Activated CD4-positive, alpha-beta memory T cell treated with anti-CD3 and anti-CD28 coated beads, Interleukin-2, amount 10 ng/mL, durations not matched to agents 7 days and 5 days (primary cell): Measurements from ENCODE around the gene KRTAP6-1. TPM values are rescaled to one million over a fixed set of nuclear protein-coding genes. Genes with fewer than 3 reads are reported as not detected.

Experiments
- CTCF ChIA-PET: fragments of 350-600 bp; sonication (Branson Sonifier 250); formaldehyde crosslinking; loops from one replicate; lab custom pipeline; 2021; ENCODE audit warnings: antibody characterized with exemption, inconsistent platforms; lab: Charles Lee
- POLR2A ChIA-PET: fragments of 350-600 bp; sonication (Branson Sonifier 250); formaldehyde crosslinking; loops from one replicate; lab custom pipeline; 2021; ENCODE audit warnings: antibody characterized with exemption; lab: Charles Lee
- DNase-seq: peaks from one replicate; pipeline ENCODE4 v3.0.0-alpha.2; 2020
- H3K27ac Mint-ChIP-seq: one replicate; pipeline ENCODE4 v1.8.0; 2021; ENCODE audit warnings: mild to moderate bottlenecking, mixed read lengths
- H3K27me3 Mint-ChIP-seq: one replicate; pipeline ENCODE4 v1.8.0; 2021; ENCODE audit warnings: mixed read lengths
- H3K36me3 Mint-ChIP-seq: one replicate; pipeline ENCODE4 v1.8.0; 2021; ENCODE audit warnings: low read depth, mixed read lengths
- H3K4me1 Mint-ChIP-seq: one replicate; pipeline ENCODE4 v1.8.0; 2021; ENCODE audit warnings: mixed read lengths
- H3K4me3 Mint-ChIP-seq: one replicate; pipeline ENCODE4 v1.8.0; 2021; ENCODE audit warnings: mild to moderate bottlenecking, mixed read lengths
- H3K9me3 Mint-ChIP-seq: one replicate; pipeline ENCODE4 v1.8.0; 2021; ENCODE audit warnings: mixed read lengths
- total RNA-seq, 2 experiments: library from RNA; stranded (reverse); gene quantifications; one replicate each; pipeline ENCODE4 v1.2.3, GENCODE V29; 2021

KRTAP6-1 gene, protein sequence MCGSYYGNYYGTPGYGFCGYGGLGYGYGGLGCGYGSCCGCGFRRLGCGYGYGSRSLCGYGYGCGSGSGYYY
- not detected for total RNA-seq

GRCh38 chr21:30613836-30614235 lies at the start of gene KRTAP6-1:
Gene KRTAP6-1 (minus strand): TSS chr21:30613930. CDS start chr21:30613904, 26 bp downstream.
- DNase-seq = no peak
- CTCF ChIA-PET = no interaction called here
- Mint-ChIP-seq H3K27ac (no peak within 1 kb of the TSS), H3K4me3 (no peak within 1 kb of the TSS), H3K36me3 (no peaks in the 10 kb centered on the region), H3K27me3 (no peaks in the 10 kb centered on the region), H3K4me1 (no peaks in the 10 kb centered on the region), H3K9me3 (peaks cover 1% of the 10 kb centered on the region)
- POLR2A ChIA-PET = no interaction called here

DNA sequence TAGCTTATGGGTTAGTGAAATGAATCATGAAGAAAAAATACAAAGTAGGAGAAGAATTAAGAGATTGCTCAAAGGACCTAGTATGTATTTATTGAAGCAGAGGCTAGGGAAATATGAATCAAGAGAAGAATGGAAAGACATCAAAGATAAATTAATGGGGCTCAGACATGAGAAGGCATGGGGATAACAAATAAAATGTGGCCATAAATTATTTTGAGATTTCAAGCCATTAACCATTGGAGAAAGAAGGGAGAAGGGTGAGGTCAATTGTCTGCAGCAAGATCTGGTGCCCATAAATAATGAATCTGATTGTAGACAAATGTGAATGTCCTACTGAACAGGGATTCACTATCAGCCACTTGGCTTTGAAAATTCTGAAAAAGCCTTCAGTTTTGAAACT lies 39.2 kb upstream of the KRTAP6-1 start:
- POLR2A ChIA-PET = no interaction called here
- H3K27ac Mint-ChIP-seq = no peak overlapping the region

DNA sequence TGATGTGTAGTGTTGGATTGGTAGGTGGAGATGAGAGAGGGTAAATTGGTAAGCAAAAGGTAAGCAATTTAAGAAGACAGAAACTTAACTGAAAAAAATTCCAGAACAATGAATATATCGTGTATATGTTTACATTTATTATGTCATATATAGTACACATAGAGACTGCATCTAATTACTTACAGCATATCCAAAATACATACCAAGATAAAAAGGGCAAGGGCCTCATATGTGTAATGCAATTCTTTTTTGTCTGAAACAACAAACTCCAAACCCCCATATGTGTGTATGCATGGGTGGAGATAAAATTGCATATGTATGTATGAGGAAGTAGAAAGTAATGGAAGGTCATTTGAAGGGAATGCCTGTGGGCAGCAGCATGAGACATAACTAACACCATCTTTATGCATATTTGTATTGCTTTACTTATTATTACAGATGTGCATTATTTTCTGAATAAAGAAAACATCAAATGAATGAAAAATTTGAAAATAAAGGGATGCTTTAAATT lies 33.2 kb upstream of the KRTAP6-1 start:
- ChIA-PET POLR2A (no interaction called here), CTCF (no interaction called here)
- Mint-ChIP-seq H3K27me3 (peaks cover 2% of the 10 kb centered on the region), H3K4me3 (no peak overlapping the region), H3K4me1 (no peaks in the 10 kb centered on the region), H3K27ac (no peak overlapping the region), H3K9me3 (no peaks in the 10 kb centered on the region), H3K36me3 (no peaks in the 10 kb centered on the region)
- no peak for DNase-seq

More for the DNA sequence above, 39.2 kb upstream of the KRTAP6-1 start:
- CTCF ChIA-PET = no interaction called here
- DNase-seq = no peak
- no peaks in the 10 kb centered on the region for H3K9me3 Mint-ChIP-seq
- H3K4me3 Mint-ChIP-seq = no peak overlapping the region
- H3K4me1 Mint-ChIP-seq = no peaks in the 10 kb centered on the region
- peaks cover 4% of the 10 kb centered on the region for H3K27me3 Mint-ChIP-seq
- H3K36me3 Mint-ChIP-seq = no peaks in the 10 kb centered on the region

DNA sequence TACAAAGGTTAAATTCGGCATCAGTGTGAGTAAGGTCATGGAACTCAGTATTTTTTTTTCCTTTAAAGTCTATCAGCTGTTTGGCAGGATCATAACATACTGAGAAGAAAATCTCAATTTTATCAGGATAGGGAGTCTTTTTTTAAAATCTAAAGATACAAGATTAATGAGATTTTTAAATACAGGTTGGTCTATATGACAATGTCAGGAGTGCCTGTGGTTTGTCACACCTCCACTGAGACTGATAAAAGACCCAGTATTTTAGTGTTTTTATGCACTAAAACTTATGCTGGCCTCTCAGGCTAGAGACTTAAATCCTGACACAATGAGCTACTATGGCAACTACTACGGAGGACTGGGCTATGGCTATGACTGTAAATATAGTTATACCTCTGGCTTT lies 28.8 kb upstream of the KRTAP6-1 start, which contains the start of gene KRTAP20-3:
Gene KRTAP20-3, plus strand, starts transcription at position 301 of the 400 bp plus-strand sequence.
- Mint-ChIP-seq H3K36me3 (no peaks in the 10 kb centered on the region), H3K9me3 (no peaks in the 10 kb centered on the region), H3K27ac (no peak within 1 kb of the TSS), H3K27me3 (no peaks in the 10 kb centered on the region), H3K4me1 (no peaks in the 10 kb centered on the region), H3K4me3 (no peak within 1 kb of the TSS)
- DNase-seq = no peak
- ChIA-PET POLR2A (no interaction called here), CTCF (no interaction called here)

DNA sequence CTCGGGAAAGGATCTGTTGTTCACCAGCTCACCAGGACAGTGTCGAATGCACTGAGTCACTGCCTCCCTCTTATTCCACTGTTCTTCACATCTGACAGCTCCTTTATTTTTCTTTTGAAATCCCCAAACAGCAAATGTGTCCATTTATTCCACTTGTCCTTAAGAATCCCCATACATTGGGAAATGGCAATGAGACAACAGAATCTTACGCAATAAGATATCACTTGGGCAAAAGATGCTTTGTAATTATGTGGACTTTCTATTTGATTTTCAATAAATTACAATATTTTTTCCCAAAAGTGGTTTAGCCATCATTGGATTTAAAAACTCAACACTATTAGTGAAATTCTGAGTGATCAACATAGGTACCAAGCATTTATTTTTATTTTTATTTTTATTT lies 25.0 kb upstream of the KRTAP6-1 start:
- H3K27me3 Mint-ChIP-seq = no peaks in the 10 kb centered on the region
- no peak for DNase-seq
- no peak overlapping the region for H3K4me3 Mint-ChIP-seq
- no peak overlapping the region for H3K27ac Mint-ChIP-seq
- no peaks in the 10 kb centered on the region for H3K9me3 Mint-ChIP-seq
- no peaks in the 10 kb centered on the region for H3K4me1 Mint-ChIP-seq
- ChIA-PET CTCF (no interaction called here), POLR2A (no interaction called here)
- H3K36me3 Mint-ChIP-seq = no peaks in the 10 kb centered on the region

- Mint-ChIP-seq H3K9me3 (no peaks in the 10 kb centered on the region), H3K27me3 (no peaks in the 10 kb centered on the region), H3K4me1 (no peaks in the 10 kb centered on the region), H3K4me3 (no peak within 1 kb of the TSS), H3K27ac (no peak within 1 kb of the TSS), H3K36me3 (no peaks in the 10 kb centered on the region)
- CTCF ChIA-PET = no interaction called here
- POLR2A ChIA-PET = no interaction called here
- no peak for DNase-seq
Measured at GRCh38 chr21:30634906-30635305, 21.2 kb upstream of the KRTAP6-1 start, which contains the start of gene KRTAP20-2. Gene KRTAP20-2 (plus strand): TSS chr21:30635206. CDS start chr21:30635264, 58 bp downstream.

GRCh38 chr21:30629200-30629599 lies 15.5 kb upstream of the KRTAP6-1 start:
- no peaks in the 10 kb centered on the region for H3K4me1 Mint-ChIP-seq
- ChIA-PET POLR2A (no interaction called here), CTCF (no interaction called here)
- H3K4me3 Mint-ChIP-seq = no peak overlapping the region
- H3K27ac Mint-ChIP-seq = no peak overlapping the region
- peaks cover 2% of the 10 kb centered on the region for H3K9me3 Mint-ChIP-seq
- DNase-seq = no peak
- H3K27me3 Mint-ChIP-seq = no peaks in the 10 kb centered on the region
- H3K36me3 Mint-ChIP-seq = no peaks in the 10 kb centered on the region

DNA sequence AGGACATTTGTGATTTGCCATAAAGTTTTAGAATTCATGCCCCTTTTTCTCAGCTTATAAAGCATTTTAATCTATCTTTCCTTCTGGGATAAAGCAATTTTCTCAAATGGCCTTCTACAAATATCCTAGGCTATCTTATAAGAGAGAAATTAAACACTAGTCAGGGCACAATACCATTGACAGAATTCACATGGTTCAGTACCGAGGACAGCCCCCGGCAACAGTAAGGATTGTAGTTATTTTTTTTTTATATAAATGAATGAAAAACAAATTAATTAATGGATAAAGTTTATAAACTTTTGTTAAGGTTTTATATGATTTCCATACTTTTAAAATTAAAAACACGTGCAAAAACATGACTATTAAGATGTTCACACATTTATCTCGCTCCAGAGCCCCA lies 14.4 kb upstream of the KRTAP6-1 start:
- no peaks in the 10 kb centered on the region for H3K36me3 Mint-ChIP-seq
- H3K4me3 Mint-ChIP-seq = no peak overlapping the region
- ChIA-PET CTCF (no interaction called here), POLR2A (no interaction called here)
- no peak overlapping the region for H3K27ac Mint-ChIP-seq
- peaks cover 2% of the 10 kb centered on the region for H3K9me3 Mint-ChIP-seq
- H3K27me3 Mint-ChIP-seq = no peaks in the 10 kb centered on the region
- DNase-seq = no peak
- no peaks in the 10 kb centered on the region for H3K4me1 Mint-ChIP-seq

DNA sequence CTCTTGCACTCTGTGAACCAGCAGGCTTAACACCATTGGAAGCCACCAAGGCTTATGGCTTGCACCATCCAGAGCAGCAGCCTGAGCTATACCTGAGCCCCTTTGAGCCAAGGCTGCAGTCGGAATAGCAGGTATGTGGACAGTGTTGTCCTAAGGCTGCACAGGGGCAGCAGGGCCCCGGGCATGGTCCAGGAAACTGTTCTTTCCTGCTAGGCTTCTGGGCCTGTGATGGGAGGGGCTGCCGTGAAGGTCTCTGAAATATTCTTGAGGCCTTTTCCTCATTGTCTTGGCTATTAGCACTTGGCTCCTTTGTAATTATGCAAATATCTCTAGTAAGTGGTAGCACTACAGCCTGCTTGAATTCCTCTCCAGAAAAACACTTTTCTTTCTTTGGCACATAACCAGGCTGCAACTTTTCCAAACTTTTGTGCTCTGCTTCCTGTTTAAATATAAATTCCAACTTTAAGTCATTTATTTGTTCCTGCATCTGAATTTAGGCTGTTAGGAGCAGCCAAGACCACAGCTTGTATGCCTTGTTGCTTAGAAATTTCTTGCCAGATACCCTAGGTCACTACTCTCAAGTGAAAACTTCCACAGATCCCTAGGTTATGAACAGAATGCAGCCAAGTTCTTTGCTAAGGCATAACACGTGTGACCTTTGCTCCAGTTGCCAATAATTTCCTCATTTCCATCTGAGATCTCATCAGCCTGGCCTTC lies 11.9 kb upstream of the KRTAP6-1 start:
- no peaks in the 10 kb centered on the region for H3K27me3 Mint-ChIP-seq
- H3K9me3 Mint-ChIP-seq = peaks cover 2% of the 10 kb centered on the region
- H3K36me3 Mint-ChIP-seq = no peaks in the 10 kb centered on the region
- H3K27ac Mint-ChIP-seq = no peak overlapping the region
- no peak overlapping the region for H3K4me3 Mint-ChIP-seq
- POLR2A ChIA-PET = no interaction called here
- CTCF ChIA-PET = no interaction called here
- DNase-seq = no peak
- H3K4me1 Mint-ChIP-seq = no peaks in the 10 kb centered on the region

GRCh38 chr21:30623362-30623761 lies 9.6 kb upstream of the KRTAP6-1 start:
- ChIA-PET CTCF (no interaction called here), POLR2A (no interaction called here)
- H3K4me1 Mint-ChIP-seq = no peaks in the 10 kb centered on the region
- H3K4me3 Mint-ChIP-seq = no peak overlapping the region
- no peaks in the 10 kb centered on the region for H3K27me3 Mint-ChIP-seq
- H3K27ac Mint-ChIP-seq = no peak overlapping the region
- H3K9me3 Mint-ChIP-seq = peaks cover 2% of the 10 kb centered on the region
- H3K36me3 Mint-ChIP-seq = no peaks in the 10 kb centered on the region
- no peak for DNase-seq

DNA sequence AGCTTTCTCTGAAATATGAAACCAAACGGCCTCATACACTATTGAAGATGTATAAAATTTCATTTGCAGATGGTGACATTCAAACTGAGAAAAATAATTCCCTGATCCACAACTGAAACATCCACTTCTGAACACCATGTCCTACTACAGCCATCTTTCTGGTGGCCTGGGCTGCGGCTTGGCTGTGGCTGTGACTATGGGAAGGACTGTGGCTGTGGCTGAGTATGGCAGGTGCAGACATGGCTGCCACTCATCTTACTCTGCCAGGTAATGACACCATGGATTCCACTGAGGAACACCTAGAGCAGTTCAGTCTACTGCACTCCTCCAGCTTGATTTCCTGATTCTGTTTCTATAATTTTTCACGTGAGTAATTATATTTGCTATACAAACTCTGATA lies 6.8 kb upstream of the KRTAP6-1 start, which contains the start of gene KRTAP20-4:
Gene KRTAP20-4, plus strand, starts transcription at position 106 of the 400 bp plus-strand sequence.
- ChIA-PET POLR2A (no interaction called here), CTCF (no interaction called here)
- Mint-ChIP-seq H3K36me3 (no peaks in the 10 kb centered on the region), H3K9me3 (peaks cover 2% of the 10 kb centered on the region), H3K27me3 (no peaks in the 10 kb centered on the region), H3K4me3 (no peak within 1 kb of the TSS), H3K27ac (no peak within 1 kb of the TSS), H3K4me1 (no peaks in the 10 kb centered on the region)
- DNase-seq = no peak

- POLR2A ChIA-PET = no interaction called here
- H3K27me3 Mint-ChIP-seq = no peaks in the 10 kb centered on the region
- H3K9me3 Mint-ChIP-seq = peaks cover 2% of the 10 kb centered on the region
- no peaks in the 10 kb centered on the region for H3K36me3 Mint-ChIP-seq
- CTCF ChIA-PET = no interaction called here
- no peak for DNase-seq
- no peak overlapping the region for H3K27ac Mint-ChIP-seq
- no peak overlapping the region for H3K4me3 Mint-ChIP-seq
- no peaks in the 10 kb centered on the region for H3K4me1 Mint-ChIP-seq
Measured at GRCh38 chr21:30620080-30620479, 6.3 kb upstream of the KRTAP6-1 start.

DNA sequence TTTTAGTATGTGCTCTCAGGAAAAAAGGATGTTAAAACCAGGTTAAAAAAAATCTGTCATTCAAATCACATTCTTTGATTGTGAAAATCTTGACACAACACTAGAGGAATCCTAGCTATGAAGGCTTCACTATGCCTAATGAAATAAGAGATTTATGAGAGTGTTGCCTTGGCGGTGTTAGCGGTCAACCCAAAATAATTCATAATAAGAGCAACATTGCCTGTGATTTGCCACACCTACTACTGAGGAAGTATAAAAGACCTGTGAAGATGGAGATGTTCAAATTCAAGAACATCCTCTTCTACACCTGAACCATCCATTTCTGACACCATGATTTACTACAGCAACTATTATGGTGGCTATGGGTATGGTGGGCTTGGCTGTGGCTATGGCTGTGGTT lies 2.4 kb upstream of the KRTAP6-1 start, which contains the start of gene KRTAP20-1:
Gene KRTAP20-1, plus strand, starts transcription at position 301 of the 400 bp plus-strand sequence. Its CDS starts 30 bp downstream, at position 331.
- POLR2A ChIA-PET = no interaction called here
- no peak for DNase-seq
- H3K27me3 Mint-ChIP-seq = no peaks in the 10 kb centered on the region
- CTCF ChIA-PET = no interaction called here
- no peak within 1 kb of the TSS for H3K27ac Mint-ChIP-seq
- no peaks in the 10 kb centered on the region for H3K36me3 Mint-ChIP-seq
- H3K9me3 Mint-ChIP-seq = peaks cover 1% of the 10 kb centered on the region
- no peak within 1 kb of the TSS for H3K4me3 Mint-ChIP-seq
- no peaks in the 10 kb centered on the region for H3K4me1 Mint-ChIP-seq

- H3K9me3 Mint-ChIP-seq = peaks cover 1% of the 10 kb centered on the region
- H3K27ac Mint-ChIP-seq = no peak overlapping the region
- no peak for DNase-seq
- H3K4me1 Mint-ChIP-seq = no peaks in the 10 kb centered on the region
- H3K36me3 Mint-ChIP-seq = no peaks in the 10 kb centered on the region
- no peaks in the 10 kb centered on the region for H3K27me3 Mint-ChIP-seq
- POLR2A ChIA-PET = no interaction called here
- CTCF ChIA-PET = no interaction called here
- no peak overlapping the region for H3K4me3 Mint-ChIP-seq
Measured at GRCh38 chr21:30615199-30615598, 1.5 kb upstream of the KRTAP6-1 start.
